Brain microvascular endothelial cell (primary cell): Measurements from ENCODE around the gene MRPL21.

ENCODE experiments used
- DNase-seq: peaks from one replicate; pipeline ENCODE4 v3.0.0-alpha.2; 2020
- H3K27ac ChIP-seq: fragments of 250-450 bp; sonication (Bioruptor Pico); 2 replicates; pipeline ENCODE4 v1.5.1; 2020; ENCODE audit warnings: mild to moderate bottlenecking, moderate library complexity
- H3K27me3 ChIP-seq: fragments of 250-450 bp; sonication (Bioruptor Pico); replicated peaks from 2 replicates; pipeline ENCODE4 v1.5.1; 2020; ENCODE audit warnings: mild to moderate bottlenecking
- H3K36me3 ChIP-seq: fragments of 250-450 bp; sonication (Bioruptor Pico); replicated peaks from 2 replicates; pipeline ENCODE4 v1.5.1; 2020; ENCODE audit warnings: mild to moderate bottlenecking
- H3K4me3 ChIP-seq: 2 replicates; pipeline ENCODE4 v1.5.1; 2011; ENCODE audit warnings: low read depth, mild to moderate bottlenecking, control low read depth, low read length, moderate library complexity
- CTCF ChIP-seq: IDR thresholded peaks from 2 replicates; pipeline ENCODE4 v1.5.1; 2011; ENCODE audit warnings: low read depth, mild to moderate bottlenecking, moderate library complexity, low read length, control low read depth, inconsistent platforms; ENCODE audit errors: missing control alignments
- in situ Hi-C: cut with HindIII; loops from 2 replicates; pipeline ENCODE4 v1.10.0; 2017; ENCODE audit warnings: low sequenced_read_pairs, low pct_ligation_motif_present

Gene MRPL21

GRCh38 chr11:68900835-68901381 lies 2.7 kb downstream of the MRPL21 start:
- H3K27ac ChIP-seq = no peak overlapping the region
- no peaks in the 10 kb centered on the region for H3K27me3 ChIP-seq
- TF ChIP-seq CTCF = no peak
- DNase-seq = no peak
- in situ Hi-C loops = no loop called here
- H3K4me3 ChIP-seq = no peak overlapping the region
- peaks cover 25% of the 10 kb centered on the region for H3K36me3 ChIP-seq

GRCh38 chr11:68897441-68897840 lies 6.2 kb downstream of the MRPL21 start:
- no peaks in the 10 kb centered on the region for H3K27me3 ChIP-seq
- no peak for TF ChIP-seq CTCF
- H3K36me3 ChIP-seq = peaks cover 49% of the 10 kb centered on the region
- H3K27ac ChIP-seq = no peak overlapping the region
- in situ Hi-C loops = no loop called here
- DNase-seq = no peak
- H3K4me3 ChIP-seq = no peak overlapping the region

- H3K4me3 ChIP-seq = no peak overlapping the region
- DNase-seq = no peak
- no peaks in the 10 kb centered on the region for H3K27me3 ChIP-seq
- peaks cover 53% of the 10 kb centered on the region for H3K36me3 ChIP-seq
- TF ChIP-seq CTCF = no peak
- H3K27ac ChIP-seq = no peak overlapping the region
- in situ Hi-C loops = no loop called here
Measured at GRCh38 chr11:68896171-68896959, 7.3 kb downstream of the MRPL21 start.

- Histone ChIP-seq H3K27ac (no peak overlapping the region), H3K27me3 (no peaks in the 10 kb centered on the region), H3K4me3 (no peak overlapping the region), H3K36me3 (peaks cover 50% of the 10 kb centered on the region)
- no peak for DNase-seq
- in situ Hi-C loops = no loop called here
- no peak for TF ChIP-seq CTCF
Measured at GRCh38 chr11:68893282-68893681, 10.3 kb downstream of the MRPL21 start.

- no peak for TF ChIP-seq CTCF
- peaks cover 43% of the 10 kb centered on the region for H3K36me3 ChIP-seq
- in situ Hi-C loops = no loop called here
- H3K27me3 ChIP-seq = no peaks in the 10 kb centered on the region
- no peak overlapping the region for H3K4me3 ChIP-seq
- DNase-seq = no peak
- H3K27ac ChIP-seq = no peak overlapping the region
Measured at GRCh38 chr11:68892576-68892975, 11.1 kb downstream of the MRPL21 start.
